T-helper 1 cell treated with Interleukin-12 subunit alpha and Interleukin-12 subunit beta and Interleukin-4 antibody, amounts not matched to agents 30 ng/mL and 1 ng/mL, for 36 hours (primary cell): ENCODE results near the gene SLC1A5. TPM values are rescaled to one million over a fixed set of nuclear protein-coding genes. Genes with fewer than 3 reads are reported as not detected.
"Not testable (repeated sequence)": the region's sequence is repeated elsewhere in the genome, so short reads cannot be mapped to it uniquely, and the experiment has no call there.

Source experiments
- intact Hi-C: fragments of 100-400 bp; cut with micrococcal nuclease; formaldehyde crosslinking; loops from one replicate; pipeline ENCODE4 v1.15.1; 2024
- total RNA-seq: library from RNA; stranded (reverse); gene quantifications from 2 replicates; pipeline ENCODE4 v1.2.3, GENCODE V29; 2022

The SLC1A5 gene
- total RNA-seq, 1 donor from 2014 or later = 142 TPM

GRCh38 chr19:46802152-46802551 is 13.8 kb upstream of the SLC1A5 start:
- intact Hi-C loops = no loop called here

GRCh38 chr19:46798713-46799112 is 10.3 kb upstream of the SLC1A5 start:
- intact Hi-C loops = no loop called here

- intact Hi-C loops = no loop called here
Observed at GRCh38 chr19:46797881-46798280, 9.5 kb upstream of the SLC1A5 start.

- intact Hi-C loops = loop anchor here (1.0 kb wide), 3 partner anchors 8 to 58 kb away; partner anchors contain the start of gene AP2S1
Observed at GRCh38 chr19:46791944-46792343, 3.5 kb upstream of the SLC1A5 start.

- intact Hi-C loops = loop anchor here (5.0 kb wide), 4 partner anchors 42 to 927 kb away; partner anchors contain the start of genes FKRP, FOXA3, STRN4 and SYMPK
Observed at GRCh38 chr19:46789371-46789770, 977 bp upstream of the SLC1A5 start.

GRCh38 chr19:46788968-46789338 is 559 bp upstream of the SLC1A5 start:
- intact Hi-C loops = loop anchor here (1.0 to 5.0 kb wide), 7 partner anchors 32 to 927 kb away; partner anchors contain the start of genes FKRP, FOXA3, STRN4 and SYMPK

- intact Hi-C loops = loop anchor here (1.0 to 5.0 kb wide), 8 partner anchors 34 to 925 kb away; partner anchors contain the start of genes FKRP, FOXA3, STRN4 and SYMPK
Observed at GRCh38 chr19:46787331-46788261, 798 bp downstream of the SLC1A5 start.

GRCh38 chr19:46787040-46787330 is 1.4 kb downstream of the SLC1A5 start:
- intact Hi-C loops = loop anchor here (2.0 to 5.0 kb wide), 5 partner anchors 40 to 925 kb away; partner anchors contain the start of genes FKRP, FOXA3, STRN4 and SYMPK

GRCh38 chr19:46786236-46787039 is 2.0 kb downstream of the SLC1A5 start:
- intact Hi-C loops = loop anchor here (1.0 to 5.0 kb wide), 9 partner anchors 29 to 924 kb away; partner anchors contain the start of genes AP2S1, FKRP, FOXA3 and STRN4

- intact Hi-C loops = loop anchor here (1.0 to 5.0 kb wide), 10 partner anchors 29 to 924 kb away; partner anchors contain the start of genes AP2S1, DACT3, FKRP and FOXA3
Observed at GRCh38 chr19:46785980-46786235, 2.5 kb downstream of the SLC1A5 start.

GRCh38 chr19:46785054-46785979 is 3.1 kb downstream of the SLC1A5 start:
- intact Hi-C loops = loop anchor here (2.0 to 5.0 kb wide), 5 partner anchors 38 to 923 kb away; partner anchors contain the start of genes DACT3, FKRP, FOXA3 and STRN4

GRCh38 chr19:46784262-46785053 is 3.9 kb downstream of the SLC1A5 start:
- intact Hi-C loops = loop anchor here (1.0 to 5.0 kb wide), 6 partner anchors 8 to 922 kb away; partner anchors contain the start of genes DACT3, FKRP, FOXA3 and STRN4

GRCh38 chr19:46783670-46784069 is 4.7 kb downstream of the SLC1A5 start:
- intact Hi-C loops = loop anchor here (1.0 to 2.0 kb wide), 2 partner anchors 9 to 123 kb away; partner anchors contain the start of gene DACT3

GRCh38 chr19:46782355-46783019 is 5.9 kb downstream of the SLC1A5 start:
- intact Hi-C loops = no loop called here

- intact Hi-C loops = not testable (repeated sequence)
Observed at GRCh38 chr19:46777956-46778645, 10.3 kb downstream of the SLC1A5 start.

GRCh38 chr19:46776927-46777911 is 11.2 kb downstream of the SLC1A5 start:
- intact Hi-C loops = no loop called here

GRCh38 chr19:46775642-46776258 is 12.6 kb downstream of the SLC1A5 start:
- intact Hi-C loops = no loop called here
